HG02870 (cell line): ENCODE measurements around the gene SLC39A10.
"Not testable (repeated sequence)": the region's sequence is repeated elsewhere in the genome, so short reads cannot be mapped to it uniquely, and the experiment has no call there.

ENCODE experiments used
- ATAC-seq: cut with Tn5 transposase; IDR thresholded peaks from one replicate; pipeline ENCODE4 v1.9.1; 2021; ENCODE audit warnings: mild to moderate bottlenecking, moderate library complexity; ENCODE audit not compliant: unreplicated experiment

SLC39A10 gene

GRCh38 chr2:195656859-195657633 is at the start of gene SLC39A10:
Gene SLC39A10 (plus strand): TSS chr2:195657226. CDS start chr2:195680043, 22,817 bp downstream.
- ATAC-seq: peak; percentile 77

- no peak for ATAC-seq
These were observed 48.1 kb upstream of the SLC39A10 start for GRCh38 chr2:195608768-195609454.

- no peak for ATAC-seq
These were observed 46.3 kb upstream of the SLC39A10 start for GRCh38 chr2:195610717-195611116.

- no peak for ATAC-seq
These were observed 44.2 kb upstream of the SLC39A10 start for GRCh38 chr2:195612611-195613495.

- ATAC-seq: no peak
These were observed 43.1 kb upstream of the SLC39A10 start for GRCh38 chr2:195613922-195614321.

- no peak for ATAC-seq
These were observed 37.4 kb upstream of the SLC39A10 start for GRCh38 chr2:195619590-195619989.

GRCh38 chr2:195620501-195620900 is 36.5 kb upstream of the SLC39A10 start:
- ATAC-seq: no peak

GRCh38 chr2:195622966-195623365 is 34.1 kb upstream of the SLC39A10 start:
- ATAC-seq: no peak

- ATAC-seq: no peak
These were observed 30.5 kb upstream of the SLC39A10 start for GRCh38 chr2:195626507-195626906.

- ATAC-seq: no peak
These were observed 28.4 kb upstream of the SLC39A10 start for GRCh38 chr2:195628666-195629065.

- ATAC-seq: no peak
These were observed 24.0 kb upstream of the SLC39A10 start for GRCh38 chr2:195632856-195633572.

GRCh38 chr2:195633573-195633870 is 23.5 kb upstream of the SLC39A10 start:
- no peak for ATAC-seq

GRCh38 chr2:195633974-195634373 is 23.1 kb upstream of the SLC39A10 start:
- ATAC-seq: no peak

GRCh38 chr2:195636890-195637289 is 20.1 kb upstream of the SLC39A10 start:
- ATAC-seq: no peak

GRCh38 chr2:195638750-195639149 is 18.3 kb upstream of the SLC39A10 start:
- no peak for ATAC-seq

- ATAC-seq: no peak
These were observed 17.7 kb upstream of the SLC39A10 start for GRCh38 chr2:195639238-195639858.

- no peak for ATAC-seq
These were observed 17.1 kb upstream of the SLC39A10 start for GRCh38 chr2:195639959-195640358.

GRCh38 chr2:195642027-195642678 is 14.9 kb upstream of the SLC39A10 start:
- ATAC-seq: no peak

GRCh38 chr2:195642679-195643068 is 14.4 kb upstream of the SLC39A10 start:
- ATAC-seq: no peak

- not testable (repeated sequence) for ATAC-seq
These were observed 12.3 kb upstream of the SLC39A10 start for GRCh38 chr2:195644708-195645107.
